ENCODE data around the gene MBD2.
"Not testable (repeated sequence)": the region's sequence is repeated elsewhere in the genome, so short reads cannot be mapped to it uniquely, and the experiment has no call there.

Gene MBD2

DNA sequence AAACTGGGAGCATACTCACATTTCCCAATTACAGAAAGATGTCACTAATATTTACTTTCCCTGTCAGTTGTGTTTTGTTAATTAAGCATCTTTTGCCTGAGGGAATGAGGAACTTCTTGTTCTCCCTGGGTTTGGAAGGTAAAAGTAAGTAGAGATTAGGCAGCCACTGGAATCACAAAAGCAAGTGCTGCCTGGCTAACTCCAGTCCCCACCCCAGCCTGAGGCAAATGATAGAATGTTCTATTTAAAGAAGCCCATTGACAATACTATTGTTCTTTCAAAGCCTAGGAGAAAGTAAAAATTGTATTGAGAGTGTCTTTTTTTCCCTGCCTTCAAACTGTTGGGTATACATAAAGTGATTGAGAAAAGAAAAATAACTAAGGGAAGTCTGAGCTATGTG, 93.8 kb downstream of the MBD2 start:
- H3K4me3 Mint-ChIP-seq: no peak overlapping the region
- no peak for DNase-seq
- no peaks in the 10 kb centered on the region for H3K36me3 Mint-ChIP-seq (ENCODE audit: low read depth)
- no peaks in the 10 kb centered on the region for H3K27me3 Mint-ChIP-seq
- H3K4me1 Mint-ChIP-seq (ENCODE audit: low read depth): peaks cover 15% of the 10 kb centered on the region
- H3K9me3 Mint-ChIP-seq: no peaks in the 10 kb centered on the region
- H3K27ac Mint-ChIP-seq: no peak overlapping the region

DNA sequence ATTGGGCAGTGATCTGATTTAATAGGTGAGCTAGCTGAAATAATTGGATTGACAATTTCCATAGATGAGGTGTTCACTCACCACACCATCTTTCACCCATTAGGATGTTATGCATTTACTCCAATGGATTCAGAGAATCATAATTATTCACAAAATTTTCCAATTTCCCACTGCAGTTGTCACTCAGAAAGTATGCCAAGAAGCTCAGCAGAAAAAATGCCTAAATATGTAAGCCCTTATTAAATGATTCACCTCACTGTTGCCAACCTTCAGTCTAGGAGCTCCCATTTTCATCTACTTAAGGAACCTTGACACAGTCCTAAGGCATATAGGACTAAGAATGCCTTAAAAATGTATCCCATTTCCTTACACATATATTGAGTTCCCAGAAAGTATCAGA, 94.3 kb downstream of the MBD2 start:
- no peak for DNase-seq
- no peak overlapping the region for H3K27ac Mint-ChIP-seq
- H3K36me3 Mint-ChIP-seq (ENCODE audit: low read depth): no peaks in the 10 kb centered on the region
- no peak overlapping the region for H3K4me3 Mint-ChIP-seq
- H3K4me1 Mint-ChIP-seq (ENCODE audit: low read depth): peaks cover 15% of the 10 kb centered on the region
- H3K27me3 Mint-ChIP-seq: no peaks in the 10 kb centered on the region
- H3K9me3 Mint-ChIP-seq: no peaks in the 10 kb centered on the region

DNA sequence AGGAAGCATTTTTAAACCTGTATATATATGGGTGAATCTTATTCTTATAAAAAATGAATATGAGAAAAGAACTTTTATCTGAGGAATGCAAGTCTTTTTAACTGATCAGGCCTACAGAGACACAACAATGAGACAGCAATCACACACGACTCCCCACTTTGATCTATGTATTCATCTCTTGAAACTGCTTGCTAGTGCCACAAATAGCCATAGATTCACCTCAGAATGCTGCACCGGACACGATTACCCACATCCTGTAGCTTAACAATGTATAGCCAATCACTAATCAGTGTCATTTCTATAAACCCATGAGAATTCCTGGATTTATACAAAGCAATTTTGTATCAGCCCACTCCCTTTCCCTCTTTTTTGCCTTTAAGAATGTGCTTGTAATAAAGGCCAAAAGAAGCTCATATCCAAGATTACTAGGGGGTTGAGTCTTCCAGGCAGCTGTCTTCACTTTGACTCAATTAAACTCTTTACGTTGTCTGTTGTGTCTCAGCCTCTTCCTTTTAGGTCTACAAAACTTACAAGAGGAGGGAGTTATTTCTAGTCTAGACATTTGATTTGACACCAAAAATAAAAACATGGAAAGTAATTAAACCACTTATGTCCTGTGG, 94.9 kb downstream of the MBD2 start:
- DNase-seq: no peak
- H3K9me3 Mint-ChIP-seq: no peaks in the 10 kb centered on the region
- peaks cover 15% of the 10 kb centered on the region for H3K4me1 Mint-ChIP-seq (ENCODE audit: low read depth)
- H3K27ac Mint-ChIP-seq: peak overlapping the region; percentile 42
- H3K36me3 Mint-ChIP-seq (ENCODE audit: low read depth): no peaks in the 10 kb centered on the region
- H3K27me3 Mint-ChIP-seq: no peaks in the 10 kb centered on the region
- no peak overlapping the region for H3K4me3 Mint-ChIP-seq

DNA sequence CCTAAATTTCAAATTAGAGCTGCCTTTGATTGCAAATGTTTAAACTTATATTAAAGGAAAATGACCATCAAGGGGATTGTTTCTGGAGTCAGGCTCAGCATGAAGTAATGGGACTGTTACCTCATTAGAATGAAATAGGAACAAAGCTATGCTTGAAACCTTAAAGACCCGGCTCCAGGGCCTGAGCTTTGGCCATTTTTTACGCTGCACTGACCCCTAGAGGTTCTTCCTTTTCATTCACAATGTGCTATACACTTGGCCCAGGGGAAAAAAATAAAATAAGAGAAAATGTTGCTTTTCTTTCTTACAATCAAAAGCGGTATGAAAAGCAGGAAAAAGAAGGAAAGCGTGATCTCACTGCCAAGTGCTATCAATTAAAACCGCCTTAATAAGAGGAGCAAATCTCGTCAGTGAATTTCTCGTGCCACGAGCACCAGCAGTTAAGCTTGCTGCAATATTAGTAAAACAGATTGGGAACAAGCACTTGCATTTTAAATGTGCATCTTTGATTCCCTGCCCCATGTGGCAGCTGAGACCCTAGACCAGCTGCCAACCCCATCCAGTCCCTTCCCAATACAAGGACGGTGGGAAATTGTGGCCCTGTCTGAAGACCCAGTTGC, 96.6 kb downstream of the MBD2 start:
- Mint-ChIP-seq H3K27me3 (no peaks in the 10 kb centered on the region), H3K27ac (no peak overlapping the region), H3K4me3 (no peak overlapping the region), H3K9me3 (no peaks in the 10 kb centered on the region), H3K36me3 (ENCODE audit: low read depth) (no peaks in the 10 kb centered on the region), H3K4me1 (ENCODE audit: low read depth) (peaks cover 15% of the 10 kb centered on the region)
- DNase-seq: no peak

DNA sequence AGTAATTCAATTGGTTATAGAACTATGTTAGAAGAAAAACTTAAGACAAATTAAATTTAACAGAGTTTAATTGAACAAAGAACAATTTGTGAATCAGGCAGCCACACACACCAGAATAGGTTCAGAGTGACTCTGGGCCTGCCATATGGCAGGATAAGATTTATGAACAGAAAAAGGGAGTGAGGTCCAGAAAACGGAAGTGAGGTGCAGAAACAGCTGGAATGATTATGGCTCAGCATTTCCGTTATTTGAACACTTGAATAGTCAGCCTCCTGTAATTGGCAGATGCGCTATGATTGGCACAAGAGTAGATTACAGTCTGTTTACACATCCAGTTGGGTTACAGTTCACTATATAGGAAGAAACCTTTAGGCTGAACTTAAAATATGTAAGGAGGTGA, 99.0 kb downstream of the MBD2 start:
- no peak overlapping the region for H3K27ac Mint-ChIP-seq
- H3K27me3 Mint-ChIP-seq: no peaks in the 10 kb centered on the region
- DNase-seq: no peak
- no peaks in the 10 kb centered on the region for H3K9me3 Mint-ChIP-seq
- H3K36me3 Mint-ChIP-seq (ENCODE audit: low read depth): no peaks in the 10 kb centered on the region
- H3K4me3 Mint-ChIP-seq: no peak overlapping the region
- peaks cover 15% of the 10 kb centered on the region for H3K4me1 Mint-ChIP-seq (ENCODE audit: low read depth)

DNA sequence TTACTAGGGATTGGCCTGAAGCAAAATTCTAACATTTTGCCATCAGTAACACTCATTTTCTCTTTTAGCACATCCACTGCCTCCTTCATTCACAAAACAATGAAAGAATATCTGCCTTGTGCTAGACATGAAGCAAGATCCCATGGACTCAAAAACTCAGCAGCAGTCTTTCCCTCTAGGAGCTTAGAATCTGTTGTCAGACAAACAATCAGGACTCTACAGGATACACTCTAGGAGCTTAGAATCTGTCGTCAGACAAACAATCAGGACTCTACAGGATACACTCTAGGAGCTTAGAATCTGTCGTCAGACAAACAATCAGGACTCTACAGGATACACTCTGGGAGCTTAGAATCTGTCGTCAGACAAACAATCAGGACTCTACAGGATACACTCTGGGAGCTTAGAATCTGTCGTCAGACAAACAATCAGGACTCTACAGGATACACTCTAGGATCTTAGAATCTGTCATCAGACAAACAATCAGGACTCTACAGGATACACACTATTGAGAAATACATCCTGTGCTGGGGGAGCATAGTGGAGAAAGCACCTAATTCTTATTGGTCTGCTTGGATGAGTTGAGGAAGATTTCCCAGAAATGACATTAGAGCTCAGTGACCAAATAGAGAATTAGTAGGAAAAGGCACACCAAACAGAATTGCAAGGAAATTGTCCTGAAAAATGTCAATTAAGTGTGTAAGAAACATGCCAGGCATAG, 100.6 kb downstream of the MBD2 start:
- H3K4me3 Mint-ChIP-seq; DNase-seq; H3K27ac Mint-ChIP-seq; H3K4me1 Mint-ChIP-seq (ENCODE audit: low read depth); H3K36me3 Mint-ChIP-seq (ENCODE audit: low read depth); H3K9me3 Mint-ChIP-seq; H3K27me3 Mint-ChIP-seq: not testable (repeated sequence)

DNA sequence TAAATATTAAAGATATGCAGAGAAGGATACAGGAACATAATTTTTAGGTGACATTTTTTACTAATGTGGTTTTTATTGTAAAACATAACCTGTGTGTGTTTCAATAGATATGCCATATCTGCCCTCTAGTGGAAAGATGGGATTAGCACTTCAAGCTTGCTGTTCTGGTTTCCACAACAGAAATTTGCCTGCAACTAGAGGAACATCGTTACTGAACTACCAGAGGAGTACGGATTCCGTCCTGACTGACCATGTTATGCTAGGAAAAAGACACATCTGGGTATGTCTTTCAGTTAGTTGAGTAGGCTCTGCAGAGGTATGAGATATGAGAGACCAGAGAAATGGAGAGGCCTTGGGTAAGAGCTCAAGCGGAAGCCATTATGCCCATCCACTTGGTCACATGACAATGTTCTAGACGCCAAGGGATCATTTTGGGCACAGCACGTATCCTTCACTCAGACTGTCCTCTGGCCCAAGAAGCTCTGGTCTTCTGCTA, 104.9 kb downstream of the MBD2 start:
- Mint-ChIP-seq H3K4me1 (ENCODE audit: low read depth) (peaks cover 2% of the 10 kb centered on the region), H3K27me3 (peaks cover 7% of the 10 kb centered on the region), H3K4me3 (peak overlapping the region; percentile 25), H3K27ac (no peak overlapping the region), H3K36me3 (ENCODE audit: low read depth) (no peaks in the 10 kb centered on the region), H3K9me3 (no peaks in the 10 kb centered on the region)
- no peak for DNase-seq

DNA sequence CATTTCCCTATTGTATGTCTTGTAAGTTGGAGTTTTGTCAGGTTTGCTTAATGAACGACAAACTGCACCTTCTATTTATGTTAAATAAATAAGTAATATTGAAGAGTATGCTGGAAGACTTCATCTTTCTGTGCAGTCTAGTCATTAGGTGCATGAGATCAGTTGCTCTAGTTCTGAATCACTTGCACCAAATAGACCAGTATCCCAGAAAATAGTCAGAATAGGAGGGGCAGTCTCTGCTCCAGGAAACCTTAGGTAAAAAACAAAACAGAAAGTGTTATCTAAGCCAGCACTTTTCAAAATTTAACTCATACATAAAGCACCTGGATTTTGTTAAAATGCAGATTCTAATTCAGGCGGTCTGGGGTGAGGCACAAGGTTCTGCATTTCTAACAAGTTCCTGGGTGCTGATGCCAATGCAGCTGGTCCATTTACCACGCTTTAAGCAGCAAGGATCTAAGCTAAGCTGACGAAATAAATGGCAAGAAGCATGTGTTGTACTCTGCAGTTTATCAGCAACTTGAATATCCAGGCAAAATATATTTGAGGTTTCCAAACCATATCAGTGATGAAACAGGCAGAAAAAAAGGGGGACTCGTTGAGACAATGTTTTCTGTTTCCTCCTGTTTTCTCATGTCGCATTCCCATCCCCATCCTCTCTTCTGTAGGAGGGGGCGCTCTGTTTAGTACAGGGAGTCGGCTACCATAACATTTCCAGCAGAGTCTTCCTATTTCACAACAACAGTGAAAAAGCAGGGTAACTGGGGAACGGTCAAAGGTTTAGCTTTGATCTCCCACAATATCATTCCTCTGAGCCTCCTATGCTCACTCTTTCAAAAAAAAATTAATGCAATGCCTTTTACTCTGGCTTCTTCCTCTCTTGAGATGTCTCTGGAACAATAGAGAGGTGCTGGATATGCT, 106.4 kb downstream of the MBD2 start:
- no peak overlapping the region for H3K27ac Mint-ChIP-seq
- H3K4me3 Mint-ChIP-seq: no peak overlapping the region
- no peaks in the 10 kb centered on the region for H3K9me3 Mint-ChIP-seq
- H3K4me1 Mint-ChIP-seq (ENCODE audit: low read depth): peaks cover 2% of the 10 kb centered on the region
- H3K27me3 Mint-ChIP-seq: peaks cover 20% of the 10 kb centered on the region
- no peak for DNase-seq
- no peaks in the 10 kb centered on the region for H3K36me3 Mint-ChIP-seq (ENCODE audit: low read depth)

DNA sequence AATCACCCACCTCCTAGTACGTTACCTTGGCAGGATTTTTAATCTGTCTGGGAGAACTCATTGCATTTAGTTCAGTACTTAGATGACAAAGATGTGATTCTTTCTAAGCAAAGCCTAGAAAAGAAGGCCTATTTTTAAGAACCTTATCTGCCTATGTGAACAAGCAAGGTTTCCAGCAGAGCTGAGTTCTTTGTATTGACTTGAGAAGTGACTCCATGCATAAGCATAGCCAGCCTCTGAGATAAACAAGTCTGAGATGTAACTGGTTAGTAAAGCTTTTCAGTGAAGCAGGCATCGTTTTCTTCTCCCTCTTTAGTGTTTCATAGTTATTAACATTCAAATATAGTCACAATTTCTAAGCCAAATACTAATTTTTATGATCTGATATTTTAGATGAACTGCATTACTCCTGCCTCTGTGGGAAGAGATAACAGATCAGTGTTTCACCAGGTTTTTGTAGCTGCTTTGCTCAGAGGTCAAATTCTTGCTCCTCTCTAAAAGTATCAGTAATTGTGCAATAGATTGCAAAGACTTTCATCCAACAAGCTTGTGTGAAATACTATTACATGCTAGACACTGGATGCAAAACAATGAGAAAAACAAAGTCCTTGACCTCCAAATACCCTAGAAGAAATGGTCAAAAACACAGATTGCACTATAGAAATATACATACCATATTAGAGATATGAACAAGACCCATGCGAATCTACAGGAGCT, 107.8 kb downstream of the MBD2 start:
- Mint-ChIP-seq H3K4me3 (no peak overlapping the region), H3K27ac (no peak overlapping the region), H3K27me3 (peaks cover 25% of the 10 kb centered on the region), H3K4me1 (ENCODE audit: low read depth) (peaks cover 2% of the 10 kb centered on the region), H3K9me3 (no peaks in the 10 kb centered on the region), H3K36me3 (ENCODE audit: low read depth) (no peaks in the 10 kb centered on the region)
- no peak for DNase-seq

DNA sequence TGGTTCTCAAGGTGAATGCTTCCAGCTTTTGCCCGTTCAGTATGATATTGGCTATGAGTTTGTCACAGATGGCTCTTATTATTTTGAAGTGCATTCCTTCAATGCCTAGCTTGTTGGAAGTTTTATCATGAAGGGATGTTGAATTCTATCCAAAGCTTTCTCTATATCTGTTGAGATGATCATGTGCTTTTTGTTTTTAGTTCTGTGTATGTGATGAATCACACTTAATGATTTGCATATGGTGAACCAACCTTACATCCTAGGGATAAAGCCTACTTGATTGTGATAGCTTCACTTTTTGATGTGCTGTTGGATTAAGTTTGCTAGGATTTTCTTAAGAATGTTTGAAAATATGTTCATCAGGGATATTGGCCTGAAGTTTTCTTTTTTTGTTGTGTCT, 112.1 kb downstream of the MBD2 start:
- Mint-ChIP-seq H3K27ac (no peak overlapping the region), H3K4me3 (no peak overlapping the region), H3K4me1 (ENCODE audit: low read depth) (no peaks in the 10 kb centered on the region), H3K27me3 (peaks cover 25% of the 10 kb centered on the region), H3K9me3 (no peaks in the 10 kb centered on the region), H3K36me3 (ENCODE audit: low read depth) (no peaks in the 10 kb centered on the region)
- no peak for DNase-seq

DNA sequence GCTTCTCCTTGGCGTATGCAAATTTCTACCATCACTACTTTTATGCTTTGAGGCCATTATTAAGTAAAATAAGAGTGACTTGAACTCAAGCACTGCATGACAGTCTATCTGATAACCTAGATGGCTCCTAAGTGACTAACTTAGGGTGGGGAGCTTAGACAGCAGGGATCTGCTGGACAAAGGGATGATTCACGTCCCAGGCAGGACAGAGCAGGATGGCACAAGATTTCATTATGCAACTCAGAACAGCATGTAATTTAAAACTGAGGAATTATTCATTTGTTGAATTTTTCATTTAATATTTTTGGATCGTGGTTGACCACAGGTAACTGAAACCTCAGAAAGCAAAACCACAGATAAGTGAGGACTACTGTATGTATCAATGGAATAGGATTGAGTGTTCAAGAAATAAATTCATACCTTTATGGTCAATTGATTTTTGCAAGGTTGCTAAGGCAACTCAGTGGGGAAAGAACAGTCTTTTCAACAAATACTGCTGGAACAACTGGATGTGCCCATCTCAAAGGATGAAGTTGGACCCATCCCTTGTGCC, 115.3 kb downstream of the MBD2 start:
- no peak for DNase-seq
- Mint-ChIP-seq H3K4me3 (no peak overlapping the region), H3K36me3 (ENCODE audit: low read depth) (no peaks in the 10 kb centered on the region), H3K27ac (no peak overlapping the region), H3K4me1 (ENCODE audit: low read depth) (no peaks in the 10 kb centered on the region), H3K27me3 (peaks cover 15% of the 10 kb centered on the region), H3K9me3 (no peaks in the 10 kb centered on the region)

DNA sequence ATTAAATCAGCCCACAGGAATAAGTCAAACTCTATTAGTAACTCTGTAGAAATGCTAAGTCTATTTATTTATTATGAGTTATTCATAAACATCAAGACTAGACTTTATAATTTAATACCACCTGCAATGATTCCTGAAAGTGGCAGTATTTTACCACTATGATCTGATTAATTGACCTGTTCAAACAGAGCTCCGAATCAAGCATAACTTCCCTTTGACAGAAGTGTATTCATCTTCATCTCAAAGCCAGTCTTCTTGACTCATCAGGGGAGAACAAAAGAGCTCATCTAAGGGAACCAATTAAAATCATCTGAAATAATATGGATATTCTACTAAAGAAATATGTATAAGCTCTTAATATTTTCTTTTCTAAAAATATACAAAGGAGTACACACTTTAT, 122.3 kb downstream of the MBD2 start:
- Mint-ChIP-seq H3K9me3 (peaks cover 5% of the 10 kb centered on the region), H3K27me3 (peaks cover 5% of the 10 kb centered on the region), H3K4me3 (no peak overlapping the region), H3K4me1 (ENCODE audit: low read depth) (no peaks in the 10 kb centered on the region), H3K27ac (no peak overlapping the region), H3K36me3 (ENCODE audit: low read depth) (no peaks in the 10 kb centered on the region)
- DNase-seq: no peak

Data from activated T-cell treated with anti-CD3 and anti-CD28 coated beads, Interleukin-2, amount 50 U/mL, for 24 hours (primary cell).